Activated CD8-positive, alpha-beta memory T cell treated with anti-CD3 and anti-CD28 coated beads for 4 hours (primary cell): ENCODE results near the gene SCO2.
"Not testable (repeated sequence)": the region's sequence is repeated elsewhere in the genome, so short reads cannot be mapped to it uniquely, and the experiment has no call there.

Source experiments
- DNase-seq, 2 donors: peaks; one replicate each; pipeline ENCODE4 v3.0.0-alpha.2; 2020; ENCODE audit warnings: low read depth in 2 of 2

SCO2 gene

GRCh38 chr22:50550395-50550794, 25.0 kb upstream of the SCO2 start:
- DNase-seq: no peak

- DNase-seq: no peak
These were observed 23.8 kb upstream of the SCO2 start for GRCh38 chr22:50548921-50549790.

DNA sequence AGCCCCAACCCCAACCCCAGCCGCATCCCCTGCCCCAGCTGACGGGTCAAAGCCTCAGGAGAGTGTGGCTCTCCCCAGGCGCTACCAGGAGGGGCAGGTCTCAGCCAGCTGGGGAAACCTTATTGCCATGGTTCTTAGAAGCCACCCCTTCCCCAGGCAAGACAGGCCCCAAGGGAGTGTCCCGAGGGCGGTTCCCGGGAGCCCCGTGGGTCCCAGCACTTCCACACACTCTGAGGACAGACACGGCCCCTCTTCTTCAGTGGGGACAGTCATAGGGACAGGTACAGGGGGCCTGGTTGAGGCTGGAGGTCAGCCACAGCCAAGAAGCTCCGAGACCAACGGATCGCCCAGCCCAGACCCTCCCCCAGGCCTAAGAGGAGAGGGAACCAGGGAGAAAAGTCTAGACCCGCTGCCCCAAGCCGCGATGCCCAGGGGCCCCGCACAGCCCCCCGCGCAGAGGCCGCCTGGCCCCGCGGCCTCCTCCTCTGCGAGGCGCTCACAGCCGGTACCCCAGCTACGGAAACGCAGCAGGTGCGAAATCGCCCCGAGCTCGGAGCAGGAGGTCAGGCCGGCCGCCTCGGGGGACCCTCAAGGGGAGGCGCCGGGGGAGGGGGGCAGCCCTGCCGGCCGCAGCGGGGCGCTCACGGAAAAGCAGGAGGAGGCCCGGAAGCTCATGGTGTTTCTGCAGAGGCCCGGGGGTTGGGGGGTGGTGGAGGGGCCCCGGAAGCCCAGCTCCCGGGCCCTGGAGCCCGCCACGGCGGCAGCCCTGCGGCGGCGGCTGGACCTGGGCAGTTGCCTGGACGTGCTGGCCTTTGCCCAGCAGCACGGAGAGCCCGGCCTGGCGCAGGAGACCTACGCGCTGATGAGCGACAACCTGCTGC, 22.9 kb upstream of the SCO2 start:
- DNase-seq: no peak

DNA sequence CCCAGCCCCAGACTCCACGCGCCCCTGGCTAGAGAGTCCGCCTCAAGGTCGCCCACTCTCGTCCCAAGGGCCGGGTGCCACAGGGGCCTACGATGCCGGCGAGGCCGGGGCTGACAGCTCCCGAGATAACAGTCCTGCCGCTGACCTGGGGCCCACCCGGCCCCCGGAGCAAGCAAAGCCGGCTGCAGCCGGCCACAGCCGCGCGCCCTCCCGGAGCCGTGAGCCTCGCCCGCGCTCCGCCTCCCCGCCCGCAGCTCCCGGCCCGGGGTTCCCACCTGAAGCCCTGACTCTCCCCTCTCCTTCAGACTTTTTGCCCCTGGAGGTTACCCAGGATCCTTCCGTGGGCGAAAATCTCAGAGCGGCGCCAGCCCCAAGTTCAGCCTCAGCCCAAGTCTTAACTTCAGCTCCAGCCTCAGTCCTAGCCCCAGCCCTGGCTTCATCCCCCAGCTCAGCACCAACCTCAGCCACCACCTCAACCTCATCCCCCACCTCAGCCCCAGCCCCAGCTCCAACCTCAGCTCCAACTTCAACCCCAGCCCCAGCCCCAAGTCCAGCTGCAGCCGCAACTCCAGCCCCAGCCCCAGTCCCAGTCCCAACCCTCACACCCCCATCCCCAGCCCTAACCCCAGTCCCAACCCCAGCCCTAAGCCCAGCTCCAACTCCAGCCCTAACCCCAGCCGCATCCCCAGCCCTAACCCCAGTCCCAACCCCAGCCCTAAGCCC, 22.0 kb upstream of the SCO2 start:
- no peak for DNase-seq

DNA sequence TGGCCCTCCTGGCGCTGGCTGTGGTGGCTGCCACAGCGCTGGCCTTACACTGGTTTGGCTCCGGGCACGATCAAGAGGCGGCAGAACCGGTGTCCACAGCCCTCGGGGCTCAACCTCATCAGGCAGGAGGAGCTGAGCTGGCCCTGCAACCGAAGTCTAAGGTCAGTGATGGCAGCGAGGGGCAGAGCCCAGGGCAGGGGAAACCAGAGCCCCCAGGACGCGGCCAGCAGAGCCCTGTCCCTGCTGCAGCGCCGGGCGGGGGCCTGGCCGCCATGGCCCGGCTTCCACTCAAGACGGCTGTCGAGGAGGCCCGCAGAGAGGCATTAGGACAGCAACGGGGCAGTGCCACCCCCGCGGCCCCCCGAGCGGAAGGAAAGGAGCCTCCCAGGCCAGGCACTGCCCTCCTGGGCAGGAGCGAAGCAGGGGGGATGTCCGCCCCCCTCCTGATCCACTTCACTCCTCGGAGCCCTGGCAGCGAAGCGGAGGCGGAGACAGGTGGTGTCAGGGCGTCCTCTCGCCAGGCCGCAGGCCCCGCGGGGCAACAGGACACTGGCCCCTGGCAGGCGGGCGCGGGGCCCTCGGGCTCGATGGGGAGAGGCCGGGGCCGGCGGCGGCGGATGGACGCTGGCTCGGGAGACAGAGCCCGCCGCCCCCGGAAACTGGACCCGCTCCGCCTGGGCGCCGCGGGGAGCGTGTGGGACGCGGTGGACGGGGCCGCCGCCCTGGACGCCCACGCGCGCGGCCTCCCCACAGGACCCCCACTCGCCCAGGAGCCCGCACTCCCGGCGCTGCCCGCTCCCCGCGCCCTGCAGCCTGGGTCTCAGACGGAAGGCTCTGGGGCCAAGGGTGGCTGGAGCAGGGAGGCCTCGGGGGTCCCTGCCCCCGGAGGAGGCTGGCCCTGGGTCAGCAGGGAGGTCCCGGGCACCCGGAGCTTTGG, 21.2 kb upstream of the SCO2 start:
- DNase-seq: no peak

DNA sequence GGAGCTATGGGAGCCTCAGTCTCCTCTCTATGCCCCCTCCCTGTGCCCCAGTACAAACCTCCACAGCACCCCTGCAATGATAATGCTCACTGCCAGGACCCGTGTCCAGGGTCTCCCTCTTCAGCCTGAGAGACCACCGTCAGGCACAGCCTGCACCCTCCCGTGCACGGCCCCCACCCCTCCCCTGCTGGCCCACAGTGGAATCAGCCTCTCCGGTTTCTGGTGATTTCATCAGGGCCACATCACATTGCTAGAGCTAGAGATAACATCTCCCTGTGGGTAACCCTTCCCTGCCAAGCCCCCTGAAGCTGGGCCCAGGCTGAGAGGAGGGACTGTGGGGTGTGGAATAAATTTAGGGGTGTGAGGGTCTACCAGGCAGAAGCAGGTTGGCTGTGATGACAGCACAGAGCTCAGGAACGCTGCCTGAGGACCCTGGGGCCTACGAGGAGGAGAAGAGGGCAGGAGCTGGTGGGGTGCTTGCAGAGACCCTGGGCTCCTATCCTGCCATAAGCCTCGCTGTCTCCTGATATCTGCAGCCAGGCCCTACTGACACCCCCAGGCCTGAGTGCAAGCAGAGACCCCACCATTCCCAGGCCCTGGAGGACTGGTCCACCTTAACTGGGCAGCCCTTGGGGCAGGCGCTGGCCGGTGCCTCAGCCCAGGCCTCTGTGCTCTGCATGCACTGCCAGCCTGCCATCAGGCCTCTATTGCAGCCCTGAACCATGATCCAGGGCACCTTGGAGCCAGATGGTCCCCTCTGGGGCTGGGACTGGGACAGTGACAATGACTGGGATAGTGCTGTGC, 20.3 kb upstream of the SCO2 start, which contains the start of gene KLHDC7B:
Gene KLHDC7B (plus strand): TSS at position 378 of the 804 bp plus-strand sequence. CDS start 345 bp downstream, at position 723.
- DNase-seq: no peak

DNA sequence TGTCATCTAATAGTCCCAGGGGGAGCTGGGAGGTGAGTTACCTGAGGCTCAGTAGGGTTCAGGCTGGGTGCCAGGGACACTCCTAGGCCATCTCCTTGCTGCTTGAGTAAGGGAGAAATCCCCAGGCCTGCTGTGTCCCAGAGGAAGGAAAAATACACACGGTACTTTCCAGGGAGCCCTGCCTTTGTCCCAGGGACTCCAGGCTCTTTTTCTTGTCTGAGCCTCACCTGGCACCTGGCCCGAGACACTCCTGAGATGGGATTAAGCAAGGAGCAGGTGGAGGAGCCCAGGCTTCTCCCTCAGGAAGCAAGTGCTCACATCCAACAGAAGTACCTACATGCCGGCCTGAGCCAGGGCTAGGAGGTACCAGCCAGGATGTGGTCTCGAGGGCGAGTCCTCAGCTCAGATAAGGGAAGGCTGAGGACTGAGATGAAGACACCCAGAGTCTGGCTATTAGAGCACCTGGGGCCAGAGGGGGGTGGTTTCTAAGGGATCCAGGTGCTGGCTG, 19.4 kb upstream of the SCO2 start:
- DNase-seq: no peak

DNA sequence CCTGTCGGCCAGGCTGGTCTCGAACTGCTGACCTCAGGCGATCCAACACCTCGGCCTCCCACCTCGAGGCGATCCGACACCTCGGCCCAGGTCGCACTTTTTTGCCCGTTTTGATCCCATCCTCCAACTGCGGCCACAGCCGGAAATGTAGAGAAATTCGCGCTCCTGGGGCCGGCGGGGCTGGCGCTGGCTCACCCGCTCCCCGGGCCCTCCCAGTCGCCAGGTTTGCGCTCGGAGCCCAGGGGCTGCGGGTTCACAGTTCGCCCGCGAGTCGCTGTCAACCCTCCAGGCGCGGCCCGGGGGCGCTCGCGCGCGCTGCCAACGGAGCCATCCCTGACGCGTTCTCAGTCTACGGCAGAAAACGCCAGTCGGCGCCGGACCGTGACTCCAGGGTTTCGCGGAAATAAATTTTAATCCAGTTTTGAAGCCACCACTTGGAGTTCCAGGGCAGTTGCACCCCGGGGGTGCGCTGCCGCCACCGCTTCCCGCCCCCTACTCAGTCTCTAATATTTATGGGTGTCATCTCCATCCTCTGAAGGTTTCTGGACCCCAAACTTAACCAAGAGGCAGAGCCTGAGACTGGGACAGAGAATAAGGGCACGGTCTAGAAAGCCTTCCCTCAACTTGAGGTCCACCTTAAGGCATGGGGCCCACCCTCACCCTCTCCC, 18.8 kb upstream of the SCO2 start:
- peak; percentile 69 to 70 for DNase-seq

DNA sequence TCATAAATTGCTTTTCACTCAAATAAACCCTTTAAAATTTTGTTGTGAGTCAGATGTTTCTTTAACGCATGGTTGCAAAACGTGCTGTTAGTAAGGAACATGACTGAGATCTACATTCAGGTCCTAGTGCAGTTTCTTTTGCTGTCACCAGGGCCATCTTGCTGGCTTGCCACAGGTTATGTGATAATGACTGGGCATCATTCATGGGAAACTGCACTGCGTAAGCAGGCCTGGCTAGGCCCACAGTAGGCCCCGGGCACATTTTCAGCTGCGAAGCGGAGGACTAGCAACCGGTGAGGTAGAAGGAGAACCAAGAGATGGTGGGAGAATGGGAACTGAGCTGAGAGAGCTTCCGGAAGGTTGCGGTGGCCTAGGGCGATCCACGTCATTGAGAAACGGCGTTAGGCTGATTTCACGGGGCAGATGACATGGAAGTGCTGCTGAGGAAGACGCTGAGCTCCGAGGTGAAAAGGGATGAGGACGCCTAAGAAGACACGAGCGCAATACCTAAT, 17.1 kb upstream of the SCO2 start:
- DNase-seq: no peak

DNA sequence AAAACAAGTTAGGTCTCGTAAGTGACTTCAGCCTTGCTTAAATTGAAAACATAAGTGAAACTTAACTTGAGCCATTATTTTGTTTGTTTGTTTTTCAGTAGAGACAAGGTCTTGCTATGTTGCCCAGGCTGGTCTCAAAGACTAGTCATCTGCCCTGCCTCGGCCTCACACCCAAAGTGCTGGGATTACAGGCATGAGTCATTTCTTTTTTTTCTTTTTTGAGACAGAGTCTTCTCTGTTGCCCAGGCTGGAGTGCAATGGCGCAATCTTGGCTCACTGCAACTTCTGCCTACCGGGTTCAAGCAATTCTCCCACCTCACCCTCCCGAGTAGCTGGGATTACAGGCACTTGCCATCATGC, 16.2 kb upstream of the SCO2 start:
- DNase-seq: not testable (repeated sequence)

DNA sequence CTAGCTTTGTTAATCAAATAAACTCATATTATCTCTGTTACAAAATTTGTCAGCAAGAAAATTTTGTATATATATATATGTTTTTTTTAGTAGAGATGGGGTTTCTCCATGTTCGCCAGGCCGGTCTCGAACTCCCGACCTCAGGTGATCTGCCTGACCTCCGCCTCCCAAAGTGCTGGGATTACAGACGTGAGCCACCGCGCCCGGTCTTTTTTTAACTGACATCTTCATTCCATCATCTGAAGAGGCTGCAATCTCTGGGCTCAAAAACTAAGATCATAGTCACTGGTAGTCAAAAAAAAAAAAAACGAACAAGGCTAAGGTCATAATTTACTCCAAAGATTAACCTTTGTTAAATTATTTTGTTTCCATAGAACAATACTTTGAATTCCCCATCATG, 15.0 kb upstream of the SCO2 start:
- no peak for DNase-seq

- no peak for DNase-seq
These were observed 12.4 kb upstream of the SCO2 start for GRCh38 chr22:50537765-50538164.

DNA sequence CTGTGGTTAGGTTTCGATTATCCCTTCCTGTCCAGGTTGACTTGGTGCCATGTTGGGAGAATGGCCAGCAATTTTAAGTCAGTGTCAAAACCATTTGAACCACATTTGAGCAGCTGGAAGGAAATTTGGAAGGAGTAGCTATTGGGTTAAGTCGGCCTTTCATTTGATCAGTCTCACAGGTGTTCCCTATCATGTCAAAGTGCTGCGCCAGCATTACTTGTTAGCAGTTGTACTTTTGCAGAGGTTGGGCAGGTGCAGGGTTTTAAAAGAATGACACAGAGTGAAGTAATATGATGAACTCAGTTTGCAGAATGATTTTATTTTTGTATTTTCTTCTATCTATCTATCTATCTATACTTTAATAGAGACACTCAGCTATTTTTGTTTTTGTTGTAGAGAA, 10.8 kb upstream of the SCO2 start:
- no peak for DNase-seq

DNA sequence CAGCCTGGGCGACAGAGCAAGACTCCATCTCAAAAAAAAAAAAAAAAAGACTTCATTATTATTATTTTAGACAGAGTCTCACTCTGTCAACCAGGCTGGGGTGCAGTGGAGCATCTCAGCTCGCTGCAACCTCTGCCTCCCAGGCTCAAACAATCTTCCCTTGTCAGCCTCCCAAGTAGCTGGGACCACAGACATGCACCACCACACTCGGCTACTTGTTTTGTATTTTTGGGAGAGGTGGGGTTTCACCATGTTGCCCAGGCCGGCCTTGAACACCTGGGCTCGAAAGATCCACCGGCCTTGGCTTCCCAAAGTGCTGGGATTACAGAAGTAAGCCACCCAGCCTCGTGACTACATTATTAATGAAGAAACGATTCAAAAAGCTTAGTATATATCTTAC, 9.7 kb upstream of the SCO2 start:
- DNase-seq: no peak

DNA sequence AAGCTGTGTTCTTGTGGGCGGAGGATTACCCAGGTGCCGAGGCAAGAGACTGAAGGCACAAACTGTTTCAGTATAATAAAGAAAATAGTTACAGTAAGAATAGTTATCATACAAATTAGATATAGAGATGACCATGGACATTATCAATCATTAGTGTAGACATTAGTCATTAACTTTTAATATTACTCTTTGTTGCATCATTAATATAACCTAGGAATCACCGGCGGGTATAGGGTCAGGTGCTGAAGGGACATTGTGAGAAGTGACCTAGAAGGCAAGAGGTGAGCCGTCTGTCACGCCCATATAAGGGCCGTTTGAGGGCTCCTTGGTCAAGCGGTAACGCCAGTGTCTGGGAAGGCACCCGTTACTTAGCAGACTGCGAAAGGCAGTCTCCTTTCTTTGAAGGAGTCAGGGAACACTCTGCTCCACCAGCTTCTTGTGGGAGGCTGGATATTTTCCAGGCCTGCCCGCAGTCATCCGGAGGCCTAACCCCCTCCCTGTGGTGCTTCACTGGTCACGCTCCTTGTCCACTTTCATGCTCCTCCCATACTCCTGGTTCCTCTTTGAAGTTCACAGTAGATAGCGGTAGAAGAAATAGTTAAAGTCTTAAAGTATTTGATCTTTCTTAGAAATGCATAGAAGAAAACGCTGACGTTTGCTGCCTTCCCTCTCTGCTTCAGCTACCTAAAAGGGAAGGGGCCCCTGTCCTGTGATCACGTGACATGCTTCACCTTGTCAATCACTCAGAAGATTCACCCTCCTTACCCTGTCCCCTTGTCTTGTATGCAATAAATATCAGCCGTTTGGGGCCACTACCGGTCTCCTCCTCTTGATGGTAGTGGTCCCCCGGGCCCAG, 8.7 kb upstream of the SCO2 start:
- DNase-seq: not testable (repeated sequence)

GRCh38 chr22:50532824-50533796, 7.7 kb upstream of the SCO2 start:
- no peak for DNase-seq
